RCC 7860 (cell line): ENCODE measurements around the gene ISG15.
"Not testable (repeated sequence)": the region's sequence is repeated elsewhere in the genome, so short reads cannot be mapped to it uniquely, and the experiment has no call there.

ENCODE experiments used
- DNase-seq: peaks from one replicate; pipeline ENCODE4 v3.0.0-alpha.2; 2015; ENCODE audit warnings: low spot score
- FAIRE-seq: peaks from 2 replicates; lab custom pipeline; 2012; peaks lifted over from hg19 to GRCh38; lab: Jason Lieb, UNC

Gene ISG15

DNA sequence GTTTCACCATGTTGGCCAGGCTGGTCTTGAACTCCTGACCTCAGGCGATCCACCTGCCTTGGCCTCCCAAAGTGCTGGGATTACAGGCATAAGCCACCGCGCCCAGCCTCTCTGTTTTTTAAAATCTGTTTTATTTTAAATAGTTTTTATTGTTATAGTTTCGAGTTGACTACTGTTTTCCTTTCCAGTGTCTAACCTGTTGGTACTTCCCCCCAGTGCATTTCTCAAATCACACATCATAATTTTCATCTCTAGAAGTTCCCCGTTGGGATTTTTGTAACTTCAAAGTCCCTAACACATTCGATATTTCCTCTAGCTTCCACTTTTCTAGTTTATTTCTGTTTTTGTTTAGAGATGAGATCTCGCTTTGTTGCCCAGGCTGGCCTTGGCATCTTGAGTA lies 20.9 kb upstream of the ISG15 start:
- FAIRE-seq: no peak

GRCh38 chr1:993379-993995 lies 19.8 kb upstream of the ISG15 start:
- FAIRE-seq: no peak

More for the DNA sequence above, 20.9 kb upstream of the ISG15 start:
- DNase-seq: no peak

GRCh38 chr1:994546-994945 lies 18.8 kb upstream of the ISG15 start:
- FAIRE-seq, DNase-seq: not testable (repeated sequence)

More at GRCh38 chr1:993379-993995, 19.8 kb upstream of the ISG15 start:
- no peak for DNase-seq

DNA sequence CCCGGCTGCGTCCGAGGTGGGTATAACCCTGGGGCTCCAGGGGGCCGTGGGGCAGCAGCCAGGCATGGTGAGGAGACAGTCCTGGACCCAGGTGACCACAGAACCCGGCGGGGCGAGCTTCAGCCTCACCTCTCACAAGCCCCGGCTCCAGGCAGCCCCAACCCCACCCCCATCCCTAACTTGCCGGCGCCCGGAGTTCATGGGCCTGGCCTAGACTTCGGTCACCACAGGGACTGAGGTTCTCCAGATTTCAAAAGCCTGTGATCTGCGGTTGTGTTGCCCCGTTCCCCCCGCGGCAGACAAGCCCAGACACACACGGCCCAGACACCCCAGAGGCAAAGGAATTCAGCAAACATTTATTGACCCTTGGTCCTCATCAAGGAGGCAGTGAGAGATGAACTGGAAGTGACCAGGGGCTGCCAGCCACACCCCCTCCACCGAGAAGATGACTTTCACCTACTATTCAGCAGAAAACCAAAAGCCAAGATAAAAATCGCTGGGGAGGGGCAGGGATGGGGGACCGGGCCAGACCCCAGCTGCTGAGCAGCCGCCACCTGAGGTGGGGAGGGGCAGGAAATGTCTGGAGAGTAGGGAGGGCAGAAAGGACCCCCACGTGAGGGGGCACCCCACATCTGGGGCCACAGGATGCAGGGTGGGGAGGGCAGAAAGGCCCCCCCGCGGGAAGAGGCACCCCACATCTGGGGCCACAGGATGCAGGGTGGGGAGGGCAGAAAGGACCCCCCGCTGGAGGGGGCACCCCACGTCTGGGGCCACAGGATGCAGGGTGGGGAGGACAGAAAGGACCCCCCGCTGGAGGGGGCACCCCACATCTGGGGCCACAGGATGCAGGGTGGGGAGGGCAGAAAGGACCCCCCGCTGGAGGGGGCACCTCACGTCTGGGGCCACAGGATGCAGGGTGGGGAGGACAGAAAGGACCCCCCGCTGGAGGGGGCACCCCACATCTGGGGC lies 17.3 kb upstream of the ISG15 start:
- DNase-seq: no peak
- FAIRE-seq: no peak

GRCh38 chr1:996851-997712 lies 16.2 kb upstream of the ISG15 start:
- FAIRE-seq: no peak

DNA sequence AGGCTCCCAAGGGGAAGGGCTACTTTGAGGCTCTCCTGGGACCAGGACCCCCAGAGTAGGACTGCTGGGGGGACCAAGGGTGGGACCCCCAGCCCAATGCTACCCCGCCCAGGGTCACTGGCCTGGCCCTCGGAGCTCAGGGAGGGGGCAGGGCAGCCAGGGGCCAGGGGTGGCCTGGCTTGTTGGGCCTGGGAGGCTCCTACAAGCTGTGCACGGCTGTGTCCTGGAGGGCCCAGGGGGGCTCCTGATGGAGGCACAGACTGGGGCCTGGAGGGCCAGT lies 15.6 kb upstream of the ISG15 start:
- FAIRE-seq (no peak), DNase-seq (no peak)

More at GRCh38 chr1:996851-997712, 16.2 kb upstream of the ISG15 start:
- DNase-seq: no peak

DNA sequence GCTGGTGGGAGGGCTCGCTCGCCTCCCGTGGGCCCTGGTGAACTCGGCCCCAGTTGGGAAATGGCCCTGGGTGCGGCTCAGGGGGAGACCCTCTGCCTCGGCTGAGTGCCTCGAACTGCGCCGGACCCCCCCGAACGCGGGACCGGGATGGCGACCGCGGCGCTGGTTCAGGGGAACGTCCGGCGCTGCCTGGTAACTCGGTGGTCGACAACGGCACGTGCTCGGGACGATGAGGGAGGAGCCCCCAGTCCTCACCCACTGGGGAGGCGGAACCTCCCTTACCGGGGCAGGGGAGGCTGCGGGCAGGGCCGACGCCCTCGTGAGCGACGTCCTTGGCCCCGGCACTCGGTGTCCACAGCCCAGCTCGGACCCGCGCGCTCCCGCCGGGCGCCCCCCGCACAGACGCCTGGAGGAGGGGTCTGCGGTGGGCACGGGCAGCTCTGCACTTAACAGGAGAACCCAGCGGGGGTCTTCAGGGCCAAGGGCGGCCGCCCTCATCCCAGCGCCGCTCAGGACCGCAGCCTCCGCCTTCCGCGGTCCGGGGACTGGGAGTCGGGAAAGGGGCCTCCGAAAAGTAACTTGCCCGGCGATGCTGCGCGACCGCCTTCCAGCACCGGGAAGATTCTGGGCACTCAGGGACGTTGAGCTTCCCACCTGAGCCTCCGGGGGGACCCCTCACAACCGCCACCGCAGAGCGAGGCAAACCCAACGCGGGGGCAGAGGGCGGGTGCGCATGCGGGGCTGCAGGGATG lies 15.1 kb upstream of the ISG15 start:
- DNase-seq (no peak), FAIRE-seq (no peak)

- FAIRE-seq (no peak), DNase-seq (no peak)
These were observed 14.6 kb upstream of the ISG15 start for GRCh38 chr1:998745-998994.

DNA sequence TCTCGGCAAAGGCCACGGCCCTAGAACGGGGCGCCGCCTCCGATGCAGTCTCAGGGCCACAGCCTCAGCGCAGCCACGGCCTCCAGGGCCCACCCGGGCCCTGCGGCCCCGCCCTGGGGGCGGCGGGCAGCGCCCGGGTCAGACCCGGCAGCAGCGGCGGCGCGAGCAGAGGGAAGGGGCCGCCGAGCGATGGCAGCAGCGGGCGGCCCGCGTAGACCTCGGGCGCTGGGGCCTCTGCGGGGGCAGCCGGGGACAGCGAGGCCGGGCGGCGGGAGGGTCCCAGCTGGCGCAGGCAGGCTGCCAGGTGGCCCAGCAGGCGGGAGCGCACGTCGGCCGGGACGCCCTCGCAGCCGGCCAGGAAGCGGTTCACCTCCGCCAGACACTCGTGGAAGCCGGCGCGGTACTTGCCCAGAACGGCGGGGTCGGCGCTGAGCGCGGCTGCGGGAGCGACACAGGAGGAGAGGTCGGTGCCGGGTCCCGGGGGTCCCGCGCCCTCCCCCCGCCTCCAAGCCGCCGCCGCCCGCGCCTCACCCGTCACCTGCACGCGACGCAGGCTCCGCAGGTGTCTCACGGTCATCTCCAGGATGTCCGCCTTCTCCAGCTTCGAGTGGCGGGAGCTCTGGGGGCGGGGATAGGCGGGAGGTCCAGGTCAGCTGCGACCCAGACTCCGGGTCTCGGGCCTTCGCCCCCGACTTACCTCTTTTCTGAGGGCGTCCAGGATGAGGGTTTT lies 14.1 kb upstream of the ISG15 start:
- DNase-seq: peak; percentile 18
- no peak for FAIRE-seq

GRCh38 chr1:999725-1000356 lies 13.5 kb upstream of the ISG15 start, which contains the start of gene HES4:
Gene HES4, minus strand, starts transcription at chr1:1000097. Its CDS starts 124 bp downstream, at chr1:999973.
- peak; percentile 87 for DNase-seq
- FAIRE-seq: no peak

DNA sequence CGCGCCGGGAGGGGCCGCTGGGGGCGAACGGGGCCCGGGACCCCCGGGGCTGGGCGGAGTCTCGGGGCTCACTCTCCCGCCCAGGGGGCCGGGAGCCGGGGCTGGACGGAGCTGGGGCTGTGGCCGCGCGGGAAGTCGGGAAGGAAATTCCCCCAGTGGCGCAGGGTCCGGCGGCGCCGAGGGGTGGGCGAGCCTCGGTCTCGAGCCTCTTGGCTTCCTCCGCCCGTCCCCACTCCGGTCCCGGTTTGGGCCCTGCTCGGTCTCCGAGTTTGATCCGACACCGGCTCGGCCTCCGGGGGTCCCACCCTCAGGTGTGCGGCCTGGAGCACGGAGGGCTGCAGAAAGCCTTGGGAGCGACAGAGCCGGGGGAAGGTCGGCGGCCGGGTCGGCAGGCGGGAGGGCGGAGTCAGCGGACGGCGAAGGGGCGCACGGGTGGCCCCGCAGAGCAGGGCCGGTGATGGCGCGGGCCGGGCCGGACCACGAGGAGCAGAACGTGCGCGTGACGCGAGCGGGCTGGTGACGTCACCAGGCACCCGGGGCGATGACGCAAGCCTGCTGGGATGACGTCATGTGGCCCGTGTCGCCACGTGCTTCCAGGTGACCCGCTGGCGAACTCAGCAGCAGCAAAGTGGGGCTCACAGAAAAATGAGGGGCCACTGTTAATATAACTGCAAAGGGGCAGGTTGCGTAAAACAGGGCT lies 12.8 kb upstream of the ISG15 start:
- FAIRE-seq (no peak), DNase-seq (peak; percentile 81)

GRCh38 chr1:1001057-1001783 lies 12.1 kb upstream of the ISG15 start:
- FAIRE-seq: no peak
- DNase-seq: no peak

GRCh38 chr1:1003618-1004419 lies 9.5 kb upstream of the ISG15 start:
- no peak for FAIRE-seq
- DNase-seq: no peak

- DNase-seq: no peak
- FAIRE-seq: no peak
These were observed 8.9 kb upstream of the ISG15 start for GRCh38 chr1:1004420-1004779.

DNA sequence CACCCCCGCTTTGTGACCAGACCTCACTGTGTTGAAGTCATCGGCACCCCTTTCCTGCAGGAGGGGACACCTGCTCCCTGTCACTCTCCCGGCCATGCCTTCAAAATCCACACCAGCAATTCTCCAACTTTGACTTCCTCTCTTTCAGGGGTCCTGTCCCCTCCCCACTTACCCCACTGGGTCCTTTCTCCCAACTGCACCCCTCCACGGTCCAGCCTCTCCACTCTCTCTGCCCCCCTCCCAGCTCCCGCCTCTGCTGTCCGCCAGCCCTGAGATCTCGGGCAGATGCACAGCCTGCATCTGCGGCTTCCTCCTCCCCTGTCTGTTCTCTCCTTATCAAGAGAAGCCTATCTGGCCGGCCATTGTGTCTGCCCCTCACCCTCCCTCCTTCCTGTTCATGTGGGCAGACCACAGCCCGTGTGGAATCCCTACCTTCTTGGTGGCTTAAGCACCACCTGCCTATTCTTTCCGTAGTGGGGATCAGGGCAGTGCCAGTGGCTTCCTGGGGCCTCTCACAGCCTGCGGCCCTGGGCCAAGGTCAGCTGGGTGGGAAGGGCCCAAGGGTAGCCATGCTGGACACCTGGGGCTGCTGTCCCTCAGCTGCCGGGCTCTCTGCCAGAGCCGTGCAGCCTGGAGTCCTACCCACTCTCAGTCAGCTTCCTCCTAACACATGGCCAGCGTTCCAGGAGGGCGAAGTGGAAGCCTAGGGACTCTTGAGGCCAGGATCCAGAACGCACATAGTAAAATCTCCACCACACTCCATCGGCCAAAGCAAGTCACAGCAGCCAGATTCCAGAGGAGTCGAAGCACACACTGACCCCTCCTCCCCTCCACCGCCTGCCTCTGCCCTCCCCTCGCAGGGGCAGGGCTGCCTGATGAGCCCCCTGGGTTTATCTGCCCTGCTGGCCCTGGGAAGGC lies 8.3 kb upstream of the ISG15 start:
- DNase-seq: peak; percentile 56
- peak; percentile 40 for FAIRE-seq

GRCh38 chr1:1005774-1006304 lies 7.5 kb upstream of the ISG15 start:
- DNase-seq: no peak
- FAIRE-seq: no peak
